NCI-H1105 treated with DMSO at 0.1 percent for 48 hours (cell line): ENCODE data around the gene SACS.
A peak's percentile ranks its signal among the peaks of the same experiment; 100 is the strongest.
"Not testable (repeated sequence)": the region's sequence is repeated elsewhere in the genome, so short reads cannot be mapped to it uniquely, and the experiment has no call there.

ENCODE experiments used
- DNase-seq: peaks from one replicate; lab custom pipeline; 2025; lab: John Stamatoyannopoulos, UW

SACS gene

GRCh38 chr13:23414682-23415081 lies 18.8 kb downstream of the SACS start:
- no peak for DNase-seq

- no peak for DNase-seq
These were observed 21.8 kb downstream of the SACS start for GRCh38 chr13:23411706-23412105.

GRCh38 chr13:23411220-23411619 lies 22.3 kb downstream of the SACS start:
- no peak for DNase-seq

DNA sequence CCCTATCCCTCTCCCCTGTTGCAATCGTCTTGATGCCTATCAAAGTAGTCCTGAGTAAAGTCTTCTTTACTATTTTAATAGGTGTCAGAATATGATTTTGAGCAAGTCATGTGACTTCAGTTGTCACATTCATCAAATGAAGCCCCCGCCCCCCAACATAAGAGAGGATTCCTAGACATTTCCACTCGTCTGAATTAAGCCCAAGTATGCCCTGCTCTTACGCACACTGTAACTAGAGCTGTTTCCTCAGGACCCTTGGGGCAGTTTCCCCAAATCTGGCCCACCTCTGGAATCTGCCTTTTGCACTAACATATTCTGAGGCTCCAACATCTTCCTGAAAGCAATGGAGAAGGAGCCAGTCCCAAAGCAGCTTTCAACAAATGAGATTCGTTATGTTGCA lies 25.5 kb downstream of the SACS start:
- DNase-seq: no peak

DNA sequence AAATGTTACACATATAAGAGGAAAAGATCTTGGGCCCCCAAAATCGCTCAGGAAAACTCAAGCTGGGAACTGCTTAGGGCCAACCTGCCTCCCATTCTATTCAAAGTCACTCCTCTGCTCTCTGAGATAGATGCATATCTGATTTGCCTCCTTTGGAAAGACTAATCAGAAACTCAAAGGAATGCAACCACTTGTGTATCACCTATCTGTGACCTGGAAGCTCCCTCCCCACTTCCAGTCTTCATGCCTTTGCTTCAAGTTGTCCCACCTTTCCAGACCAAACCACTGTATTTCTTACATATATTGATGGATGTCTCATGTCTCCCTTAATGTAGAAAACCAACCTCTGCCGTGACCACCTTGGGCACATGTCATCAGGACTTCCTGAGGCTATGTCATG lies 32.3 kb downstream of the SACS start:
- not testable (repeated sequence) for DNase-seq

DNA sequence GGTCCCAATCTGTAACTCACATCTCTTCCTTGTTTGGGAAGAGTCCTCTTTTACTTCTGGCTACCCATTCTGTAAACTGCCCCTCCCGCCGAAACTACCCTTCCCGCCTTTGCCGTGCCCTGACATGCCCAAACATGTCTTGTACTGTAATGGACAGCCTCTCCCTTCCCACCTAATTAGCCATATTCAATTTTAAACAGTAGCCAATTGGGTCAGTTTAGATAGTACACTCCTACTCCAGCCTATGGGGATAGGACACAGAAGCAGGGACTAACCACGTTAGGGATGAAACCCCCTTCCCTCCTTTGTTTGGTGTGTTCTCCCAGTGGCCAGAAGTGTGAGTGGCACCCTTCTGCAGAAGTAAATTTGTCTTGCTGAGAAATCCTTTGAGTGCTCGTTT lies 34.2 kb downstream of the SACS start:
- DNase-seq: no peak

- no peak for DNase-seq
These were observed 38.7 kb downstream of the SACS start for GRCh38 chr13:23394821-23395220.

GRCh38 chr13:23392925-23393645 lies 40.4 kb downstream of the SACS start:
- no peak for DNase-seq

DNA sequence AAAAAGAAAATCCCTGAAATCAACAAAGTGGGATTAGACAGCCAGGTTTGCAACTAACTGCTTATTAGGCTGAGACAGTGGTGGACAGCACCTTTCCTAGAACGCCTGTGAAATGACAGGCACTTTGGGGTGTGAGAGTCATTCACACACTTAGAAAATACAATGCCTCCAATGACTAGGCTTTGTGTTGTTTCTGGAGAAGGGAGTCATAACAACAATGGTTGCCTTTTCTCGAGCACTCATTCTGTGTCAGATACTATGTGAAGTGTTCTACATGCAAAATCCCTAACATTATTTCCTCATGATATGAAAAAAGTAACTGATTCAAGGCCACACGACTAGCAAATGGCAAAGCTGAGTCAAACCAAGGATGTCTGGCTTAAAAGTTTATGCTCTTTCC lies 41.2 kb downstream of the SACS start:
- DNase-seq: no peak

- no peak for DNase-seq
These were observed 41.8 kb downstream of the SACS start for GRCh38 chr13:23391752-23392151.

- DNase-seq: no peak
These were observed 47.0 kb downstream of the SACS start for GRCh38 chr13:23386533-23386932.

GRCh38 chr13:23385931-23386330 lies 47.6 kb downstream of the SACS start:
- no peak for DNase-seq

DNA sequence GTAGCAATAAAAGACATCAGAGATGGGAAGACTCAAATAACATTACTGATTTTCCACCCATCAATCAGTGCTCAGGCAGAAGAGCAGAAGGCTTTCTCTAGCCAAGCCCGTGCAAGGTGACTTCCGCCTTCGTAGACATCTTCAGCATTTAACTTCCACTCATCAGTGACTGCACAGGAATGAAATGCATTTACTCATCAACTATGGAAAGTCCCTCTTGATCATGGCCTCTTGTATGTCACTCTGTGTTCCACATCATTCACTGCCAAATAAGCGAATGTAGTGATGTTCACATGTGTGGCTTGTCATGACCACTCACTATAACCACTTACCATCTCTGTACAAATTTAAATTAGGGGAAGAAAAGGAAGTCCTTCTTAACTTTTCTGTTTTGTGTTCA lies 49.4 kb downstream of the SACS start:
- DNase-seq: no peak

DNA sequence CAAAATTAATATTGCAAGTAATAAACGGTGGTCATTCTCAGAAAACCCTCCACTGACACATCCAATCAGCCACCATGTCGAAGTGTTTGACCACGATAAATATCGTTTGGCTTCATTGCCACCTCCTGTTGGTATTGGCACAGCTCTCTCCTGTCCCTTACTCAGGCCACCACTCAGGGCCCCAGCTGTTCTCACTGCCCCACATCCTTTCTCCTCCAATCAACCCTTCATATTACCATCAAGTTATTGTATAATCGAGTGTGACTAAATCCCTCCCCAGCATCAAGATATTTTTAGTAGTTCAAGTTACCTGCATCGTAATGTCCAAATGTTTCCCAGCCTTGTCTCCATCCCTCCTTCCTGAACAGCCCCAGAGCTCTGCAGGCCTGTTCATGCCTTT lies 50.4 kb downstream of the SACS start:
- no peak for DNase-seq

GRCh38 chr13:23381866-23382265 lies 51.6 kb downstream of the SACS start:
- peak; percentile 34 for DNase-seq

DNA sequence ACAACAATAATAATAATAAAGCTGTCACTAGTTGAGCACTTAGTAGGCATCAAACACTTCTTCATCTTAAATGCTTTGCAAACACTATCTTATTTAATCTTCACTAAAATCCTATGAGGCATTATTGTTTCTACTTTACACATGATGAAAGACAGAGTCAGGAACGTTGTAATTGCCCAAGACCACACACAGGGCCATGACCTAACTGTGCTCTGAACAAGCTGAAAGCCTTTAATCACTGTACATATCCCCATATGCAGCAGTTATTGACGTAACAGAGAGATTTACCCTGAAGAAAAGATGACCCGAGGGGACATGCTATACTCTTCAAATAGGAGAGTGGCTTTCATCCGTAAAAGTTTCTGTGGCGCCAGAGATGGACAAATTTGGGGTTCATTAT lies 53.0 kb downstream of the SACS start:
- no peak for DNase-seq

GRCh38 chr13:23377983-23378632 lies 55.4 kb downstream of the SACS start:
- DNase-seq: no peak

DNA sequence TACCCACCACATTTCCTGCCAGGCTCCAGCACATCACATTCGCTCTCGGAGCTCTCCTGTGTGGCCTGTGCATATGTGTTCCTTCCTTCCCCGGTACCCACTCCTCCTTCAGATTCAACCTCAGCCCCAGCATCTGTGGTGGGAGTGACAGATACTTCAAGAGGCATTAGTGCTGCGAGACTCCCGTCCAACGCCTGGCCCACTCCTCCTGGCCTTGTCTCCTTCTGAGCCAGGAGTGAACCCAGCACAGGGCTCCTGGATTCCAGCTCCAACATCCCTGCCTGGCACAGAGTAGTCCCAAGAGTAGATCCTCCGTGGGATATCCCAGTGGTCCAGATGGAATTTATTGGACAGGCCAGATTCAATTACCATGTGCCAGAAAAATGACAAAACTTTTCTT lies 55.9 kb downstream of the SACS start:
- DNase-seq: no peak

DNA sequence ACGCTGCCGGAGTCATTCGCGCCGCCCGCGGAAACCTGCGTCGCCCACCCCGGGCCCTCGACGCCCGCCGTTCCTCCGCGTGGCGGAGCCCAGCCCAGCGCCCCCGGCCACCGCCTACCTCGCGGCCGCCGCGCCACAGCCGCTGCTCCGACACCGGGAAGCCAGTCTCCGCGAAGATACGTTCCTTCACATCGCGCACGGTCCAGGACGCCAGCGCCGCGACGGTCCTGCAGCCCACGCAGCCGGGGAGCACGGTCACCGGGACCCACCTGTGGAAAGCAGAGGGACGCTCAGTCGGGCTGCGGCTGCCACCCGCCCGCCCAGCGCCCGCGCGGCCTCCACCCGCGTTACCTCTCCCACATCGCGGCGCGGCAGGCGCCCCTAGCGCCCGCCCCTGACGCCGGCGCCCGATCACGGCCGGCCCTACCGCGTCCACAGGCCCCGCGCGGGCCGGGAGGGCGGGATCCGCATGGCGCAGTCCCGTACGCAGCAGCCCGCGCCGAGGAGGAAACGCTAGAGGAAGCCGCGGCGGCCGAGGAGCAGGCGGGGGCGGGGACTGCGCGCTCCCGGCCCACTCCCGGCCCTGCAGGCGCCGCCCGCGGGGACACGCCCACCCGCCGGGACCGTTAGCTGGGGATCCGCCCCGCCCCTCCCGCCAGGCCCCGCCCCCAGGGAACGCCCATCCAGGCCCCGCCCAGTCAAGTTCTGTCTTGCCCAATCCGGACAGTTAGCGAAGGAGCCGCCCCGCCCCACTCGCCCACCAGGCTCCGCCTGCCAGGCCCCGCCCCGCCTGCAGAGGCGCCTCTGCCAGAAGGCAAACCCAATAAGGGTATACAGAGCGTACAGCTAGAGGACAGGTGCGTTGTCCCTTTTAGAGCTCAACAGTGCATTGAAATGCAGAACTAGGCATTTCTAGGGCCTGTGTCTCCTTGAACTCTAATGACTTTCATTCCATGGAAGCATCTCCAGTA lies 58.2 kb downstream of the SACS start:
- peak; percentile 59 for DNase-seq

- no peak for DNase-seq
These were observed 61.1 kb downstream of the SACS start for GRCh38 chr13:23372264-23372906.

GRCh38 chr13:23367907-23368306 lies 65.6 kb downstream of the SACS start:
- no peak for DNase-seq

GRCh38 chr13:23365652-23366051 lies 67.8 kb downstream of the SACS start:
- no peak for DNase-seq
